Activated naive CD8-positive, alpha-beta T cell treated with anti-CD3 and anti-CD28 coated beads for 36 hours (primary cell): ENCODE data around the gene SYT13. TPM values are rescaled to one million over a fixed set of nuclear protein-coding genes. Genes with fewer than 3 reads are reported as not detected.

Source experiments
- DNase-seq: peaks from one replicate; pipeline ENCODE4 v3.0.0; 2021
- H3K27ac Mint-ChIP-seq: one replicate; pipeline ENCODE4 v1.8.0; 2022; ENCODE audit warnings: mild to moderate bottlenecking, moderate library complexity, mixed read lengths
- H3K27me3 Mint-ChIP-seq: one replicate; pipeline ENCODE4 v1.8.0; 2022; ENCODE audit warnings: mild to moderate bottlenecking, mixed read lengths
- H3K36me3 Mint-ChIP-seq: one replicate; pipeline ENCODE4 v1.8.0; 2021; ENCODE audit warnings: mild to moderate bottlenecking, mixed read lengths
- H3K4me1 Mint-ChIP-seq: one replicate; pipeline ENCODE4 v1.8.0; 2021; ENCODE audit warnings: mixed read lengths
- H3K4me3 Mint-ChIP-seq: one replicate; pipeline ENCODE4 v1.8.0; 2022; ENCODE audit warnings: mild to moderate bottlenecking, moderate library complexity, mixed read lengths
- H3K9me3 Mint-ChIP-seq: one replicate; pipeline ENCODE4 v1.8.0; 2022; ENCODE audit warnings: mixed read lengths
- total RNA-seq, 2 experiments: library from RNA; stranded (reverse); gene quantifications; one replicate each; pipeline ENCODE4 v1.2.3, GENCODE V29; 2021

Gene SYT13
- total RNA-seq, 2 experiments from 2014 or later: not detected

- Mint-ChIP-seq H3K4me3 (no peak overlapping the region), H3K36me3 (peaks cover 3% of the 10 kb centered on the region), H3K27me3 (no peaks in the 10 kb centered on the region), H3K27ac (no peak overlapping the region), H3K4me1 (peaks cover 4% of the 10 kb centered on the region), H3K9me3 (no peaks in the 10 kb centered on the region)
- no peak for DNase-seq
Observed at GRCh38 chr11:45213316-45213665, 72.8 kb downstream of the SYT13 start.

- H3K36me3 Mint-ChIP-seq: peaks cover 3% of the 10 kb centered on the region
- H3K27ac Mint-ChIP-seq: no peak overlapping the region
- no peaks in the 10 kb centered on the region for H3K27me3 Mint-ChIP-seq
- no peaks in the 10 kb centered on the region for H3K9me3 Mint-ChIP-seq
- no peak overlapping the region for H3K4me3 Mint-ChIP-seq
- DNase-seq: no peak
- peaks cover 4% of the 10 kb centered on the region for H3K4me1 Mint-ChIP-seq
Observed at GRCh38 chr11:45212566-45213315, 73.4 kb downstream of the SYT13 start.

GRCh38 chr11:45211732-45212131 is 74.4 kb downstream of the SYT13 start:
- no peak overlapping the region for H3K4me3 Mint-ChIP-seq
- no peaks in the 10 kb centered on the region for H3K9me3 Mint-ChIP-seq
- H3K27ac Mint-ChIP-seq: no peak overlapping the region
- H3K36me3 Mint-ChIP-seq: peaks cover 3% of the 10 kb centered on the region
- peaks cover 4% of the 10 kb centered on the region for H3K4me1 Mint-ChIP-seq
- no peak for DNase-seq
- no peaks in the 10 kb centered on the region for H3K27me3 Mint-ChIP-seq

GRCh38 chr11:45210846-45211245 is 75.3 kb downstream of the SYT13 start:
- peaks cover 3% of the 10 kb centered on the region for H3K36me3 Mint-ChIP-seq
- DNase-seq: no peak
- H3K4me1 Mint-ChIP-seq: peaks cover 4% of the 10 kb centered on the region
- no peak overlapping the region for H3K4me3 Mint-ChIP-seq
- no peaks in the 10 kb centered on the region for H3K9me3 Mint-ChIP-seq
- no peaks in the 10 kb centered on the region for H3K27me3 Mint-ChIP-seq
- H3K27ac Mint-ChIP-seq: no peak overlapping the region

GRCh38 chr11:45209891-45210699 is 76.0 kb downstream of the SYT13 start:
- Mint-ChIP-seq H3K27ac (no peak overlapping the region), H3K4me1 (peaks cover under 1% of the 10 kb centered on the region), H3K9me3 (no peaks in the 10 kb centered on the region), H3K4me3 (no peak overlapping the region), H3K36me3 (peaks cover 3% of the 10 kb centered on the region), H3K27me3 (no peaks in the 10 kb centered on the region)
- no peak for DNase-seq

- H3K4me3 Mint-ChIP-seq: no peak overlapping the region
- no peaks in the 10 kb centered on the region for H3K9me3 Mint-ChIP-seq
- H3K4me1 Mint-ChIP-seq: no peaks in the 10 kb centered on the region
- no peak for DNase-seq
- H3K36me3 Mint-ChIP-seq: peaks cover 3% of the 10 kb centered on the region
- no peak overlapping the region for H3K27ac Mint-ChIP-seq
- H3K27me3 Mint-ChIP-seq: no peaks in the 10 kb centered on the region
Observed at GRCh38 chr11:45209000-45209879, 76.9 kb downstream of the SYT13 start.

- H3K4me1 Mint-ChIP-seq: no peaks in the 10 kb centered on the region
- H3K27ac Mint-ChIP-seq: no peak overlapping the region
- no peak for DNase-seq
- H3K27me3 Mint-ChIP-seq: no peaks in the 10 kb centered on the region
- peaks cover 7% of the 10 kb centered on the region for H3K36me3 Mint-ChIP-seq
- no peak overlapping the region for H3K4me3 Mint-ChIP-seq
- H3K9me3 Mint-ChIP-seq: no peaks in the 10 kb centered on the region
Observed at GRCh38 chr11:45208135-45208534, 78.0 kb downstream of the SYT13 start.

- H3K4me1 Mint-ChIP-seq: no peaks in the 10 kb centered on the region
- no peak overlapping the region for H3K27ac Mint-ChIP-seq
- peaks cover 16% of the 10 kb centered on the region for H3K36me3 Mint-ChIP-seq
- no peak for DNase-seq
- no peaks in the 10 kb centered on the region for H3K9me3 Mint-ChIP-seq
- no peak overlapping the region for H3K4me3 Mint-ChIP-seq
- no peaks in the 10 kb centered on the region for H3K27me3 Mint-ChIP-seq
Observed at GRCh38 chr11:45205978-45206377, 80.2 kb downstream of the SYT13 start.

- H3K36me3 Mint-ChIP-seq: peaks cover 19% of the 10 kb centered on the region
- no peak for DNase-seq
- no peak overlapping the region for H3K27ac Mint-ChIP-seq
- H3K9me3 Mint-ChIP-seq: no peaks in the 10 kb centered on the region
- no peaks in the 10 kb centered on the region for H3K27me3 Mint-ChIP-seq
- H3K4me3 Mint-ChIP-seq: no peak overlapping the region
- H3K4me1 Mint-ChIP-seq: no peaks in the 10 kb centered on the region
Observed at GRCh38 chr11:45204761-45205160, 81.4 kb downstream of the SYT13 start.

- no peaks in the 10 kb centered on the region for H3K9me3 Mint-ChIP-seq
- H3K4me1 Mint-ChIP-seq: no peaks in the 10 kb centered on the region
- peaks cover 12% of the 10 kb centered on the region for H3K36me3 Mint-ChIP-seq
- no peak overlapping the region for H3K4me3 Mint-ChIP-seq
- no peak overlapping the region for H3K27ac Mint-ChIP-seq
- no peak for DNase-seq
- no peaks in the 10 kb centered on the region for H3K27me3 Mint-ChIP-seq
Observed at GRCh38 chr11:45193695-45194094, 92.4 kb downstream of the SYT13 start.

Other genes starting within 250 kb of the SYT13 start
- 1 to 10 TPM; 4.7 to 4.8 TPM for gene PRDM11, start 139.7 kb downstream of the SYT13 start, total RNA-seq